Astrocyte (in vitro differentiated cells and primary cell): ENCODE measurements around the gene CCDC185. TPM values are rescaled to one million over a fixed set of nuclear protein-coding genes. Genes with fewer than 3 reads are reported as not detected.
A peak's percentile ranks its signal among the peaks of the same experiment; 100 is the strongest.

Experiments
- DNase-seq: peaks from one replicate; pipeline ENCODE4 v3.0.0-alpha.2; 2010; ENCODE audit warnings: low read depth
- FAIRE-seq: peaks from 2 replicates; lab custom pipeline; 2011; peaks lifted over from hg19 to GRCh38; lab: Jason Lieb, UNC
- H2AFZ ChIP-seq: 2 replicates; pipeline ENCODE4 v1.6.0; 2012; ENCODE audit warnings: low read depth, low read length, inconsistent platforms
- H3K27ac ChIP-seq: 2 replicates; pipeline ENCODE4 v1.5.1; 2011; ENCODE audit warnings: low read depth, low read length, inconsistent platforms
- H3K27me3 ChIP-seq: 2 replicates; pipeline ENCODE4 v1.6.0; 2011; ENCODE audit warnings: low read length, inconsistent platforms; ENCODE audit not compliant: insufficient read depth
- H3K36me3 ChIP-seq: 2 replicates; pipeline ENCODE4 v1.5.1; 2011; ENCODE audit warnings: low read length, inconsistent platforms; ENCODE audit not compliant: insufficient read depth
- H3K4me1 ChIP-seq: 2 replicates; pipeline ENCODE4 v1.5.1; 2011; ENCODE audit warnings: low read length, inconsistent platforms; ENCODE audit not compliant: insufficient read depth
- H3K4me2 ChIP-seq: 2 replicates; pipeline ENCODE4 v1.6.0; 2012; ENCODE audit warnings: low read length, inconsistent platforms
- H3K4me3 ChIP-seq: 2 replicates; pipeline ENCODE4 v1.5.1; 2011; ENCODE audit warnings: low read depth, mild to moderate bottlenecking, low read length, inconsistent platforms; ENCODE audit not compliant: insufficient read depth
- H3K79me2 ChIP-seq: 2 replicates; pipeline ENCODE4 v1.6.0; 2012; ENCODE audit warnings: mild to moderate bottlenecking, low read length, inconsistent platforms; ENCODE audit not compliant: insufficient read depth
- H3K9ac ChIP-seq: 2 replicates; pipeline ENCODE4 v1.6.0; 2012; ENCODE audit warnings: mild to moderate bottlenecking, low read length, inconsistent platforms
- H3K9me3 ChIP-seq: 2 replicates; pipeline ENCODE4 v1.5.1; 2012; ENCODE audit warnings: low read depth, mild to moderate bottlenecking, low read length, inconsistent platforms; ENCODE audit not compliant: insufficient read depth
- H4K20me1 ChIP-seq: 2 replicates; pipeline ENCODE4 v1.6.0; 2012; ENCODE audit warnings: low read length, inconsistent platforms; ENCODE audit not compliant: insufficient read depth
- H3K27ac Mint-ChIP-seq: one replicate; pipeline ENCODE4 v1.8.0; 2021; ENCODE audit warnings: mild to moderate bottlenecking, mixed read lengths; ENCODE audit not compliant: unreplicated experiment
- H3K27me3 Mint-ChIP-seq: one replicate; pipeline ENCODE4 v1.8.0; 2021; ENCODE audit warnings: low read depth, mixed read lengths; ENCODE audit not compliant: unreplicated experiment
- H3K36me3 Mint-ChIP-seq: one replicate; pipeline ENCODE4 v1.8.0; 2021; ENCODE audit warnings: low read depth, mixed read lengths; ENCODE audit not compliant: unreplicated experiment
- H3K4me1 Mint-ChIP-seq: one replicate; pipeline ENCODE4 v1.8.0; 2021; ENCODE audit warnings: low read depth, mixed read lengths; ENCODE audit not compliant: unreplicated experiment
- H3K4me3 Mint-ChIP-seq: one replicate; pipeline ENCODE4 v1.8.0; 2021; ENCODE audit warnings: mild to moderate bottlenecking, moderate library complexity, mixed read lengths; ENCODE audit not compliant: unreplicated experiment
- H3K9me3 Mint-ChIP-seq: one replicate; pipeline ENCODE4 v1.8.0; 2021; ENCODE audit warnings: mild to moderate bottlenecking, mixed read lengths; ENCODE audit not compliant: unreplicated experiment
- EZH2 ChIP-seq: IDR thresholded peaks from 2 replicates; pipeline ENCODE4 v1.6.1; 2012; ENCODE audit warnings: mild to moderate bottlenecking, low read length, inconsistent platforms; ENCODE audit not compliant: insufficient read depth
- total RNA-seq: library from RNA; stranded (reverse); gene quantifications from 2 replicates; pipeline ENCODE4 v1.2.1, GENCODE V29; 2021
- TF ChIP-seq, protein P1 (sequence below): IDR thresholded peaks from 2 replicates; pipeline ENCODE4 v1.5.1; 2011; ENCODE audit warnings: low read depth, mild to moderate bottlenecking, inconsistent platforms, low read length, moderate library complexity; ENCODE audit not compliant: insufficient read depth

Gene CCDC185
- total RNA-seq, 1 donor from 2014 or later: not detected

- H3K9ac ChIP-seq: peak overlapping the region; percentile 18
- FAIRE-seq: no peak
- H3K36me3 ChIP-seq: no peaks in the 10 kb centered on the region
- no peak overlapping the region for H3K27ac ChIP-seq
- H3K9me3 ChIP-seq: no peaks in the 10 kb centered on the region
- peaks cover 16% of the 10 kb centered on the region for H3K4me1 ChIP-seq
- peak overlapping the region; percentile 76 for H2AFZ ChIP-seq
- H3K27me3 Mint-ChIP-seq: peaks cover 13% of the 10 kb centered on the region
- peaks cover 49% of the 10 kb centered on the region for H3K27me3 ChIP-seq
- TF ChIP-seq EZH2: peak; percentile 46
- TF ChIP-seq, protein P1, sequence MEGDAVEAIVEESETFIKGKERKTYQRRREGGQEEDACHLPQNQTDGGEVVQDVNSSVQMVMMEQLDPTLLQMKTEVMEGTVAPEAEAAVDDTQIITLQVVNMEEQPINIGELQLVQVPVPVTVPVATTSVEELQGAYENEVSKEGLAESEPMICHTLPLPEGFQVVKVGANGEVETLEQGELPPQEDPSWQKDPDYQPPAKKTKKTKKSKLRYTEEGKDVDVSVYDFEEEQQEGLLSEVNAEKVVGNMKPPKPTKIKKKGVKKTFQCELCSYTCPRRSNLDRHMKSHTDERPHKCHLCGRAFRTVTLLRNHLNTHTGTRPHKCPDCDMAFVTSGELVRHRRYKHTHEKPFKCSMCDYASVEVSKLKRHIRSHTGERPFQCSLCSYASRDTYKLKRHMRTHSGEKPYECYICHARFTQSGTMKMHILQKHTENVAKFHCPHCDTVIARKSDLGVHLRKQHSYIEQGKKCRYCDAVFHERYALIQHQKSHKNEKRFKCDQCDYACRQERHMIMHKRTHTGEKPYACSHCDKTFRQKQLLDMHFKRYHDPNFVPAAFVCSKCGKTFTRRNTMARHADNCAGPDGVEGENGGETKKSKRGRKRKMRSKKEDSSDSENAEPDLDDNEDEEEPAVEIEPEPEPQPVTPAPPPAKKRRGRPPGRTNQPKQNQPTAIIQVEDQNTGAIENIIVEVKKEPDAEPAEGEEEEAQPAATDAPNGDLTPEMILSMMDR: no peak
- no peaks in the 10 kb centered on the region for H3K36me3 Mint-ChIP-seq
- H3K4me1 Mint-ChIP-seq: peaks cover 20% of the 10 kb centered on the region
- H3K9me3 Mint-ChIP-seq: peaks cover 1% of the 10 kb centered on the region
- H3K4me3 Mint-ChIP-seq: peak overlapping the region; percentile 87
- no peaks in the 10 kb centered on the region for H4K20me1 ChIP-seq
- H3K4me3 ChIP-seq: peak overlapping the region; percentile 49
- H3K27ac Mint-ChIP-seq: peak overlapping the region; percentile 62
- H3K4me2 ChIP-seq: peak overlapping the region; percentile 88
- peak; percentile 52 for DNase-seq
- H3K79me2 ChIP-seq: no peaks in the 10 kb centered on the region
These were observed 30.0 kb upstream of the CCDC185 start for GRCh38 chr1:223363057-223363855.

- TF ChIP-seq, protein P1: no peak
- TF ChIP-seq EZH2: no peak
- Histone ChIP-seq H3K27ac (no peak within 1 kb of the TSS), H3K4me2 (peak within 1 kb of the TSS; percentile 88), H3K36me3 (no peaks in the 10 kb centered on the region), H3K4me3 (peak within 1 kb of the TSS; percentile 49), H3K79me2 (no peaks in the 10 kb centered on the region), H3K9me3 (no peaks in the 10 kb centered on the region), H3K4me1 (peaks cover 16% of the 10 kb centered on the region), H2AFZ (peak within 1 kb of the TSS; percentile 76), H4K20me1 (no peaks in the 10 kb centered on the region), H3K9ac (peak within 1 kb of the TSS; percentile 18), H3K27me3 (peaks cover 42% of the 10 kb centered on the region)
- Mint-ChIP-seq H3K27me3 (peaks cover 15% of the 10 kb centered on the region), H3K36me3 (no peaks in the 10 kb centered on the region), H3K9me3 (peaks cover 1% of the 10 kb centered on the region), H3K4me1 (peaks cover 15% of the 10 kb centered on the region), H3K27ac (peak within 1 kb of the TSS; percentile 62), H3K4me3 (peak within 1 kb of the TSS; percentile 87)
- no peak for FAIRE-seq
- DNase-seq: no peak
These were observed 29.1 kb upstream of the CCDC185 start, which contains the start of gene SUSD4 for GRCh38 chr1:223363856-223364684. TSS of gene SUSD4 (minus strand) at chr1:223364176. CDS start at chr1:223363425, 751 bp downstream.
